Gastrocnemius medialis (tissue), 4 donors: Measurements from ENCODE around the gene CARNS1. TPM values are rescaled to one million over a fixed set of nuclear protein-coding genes. Genes with fewer than 3 reads are reported as not detected.
A peak's percentile ranks its signal among the peaks of the same experiment; 100 is the strongest.

ENCODE experiments used
- ATAC-seq, 2 donors: fragments of 150-250 bp; one replicate each; pipeline ENCODE4 v1.9.1; 2016
- DNase-seq, 2 donors: peaks; one replicate each; pipeline ENCODE4 v3.0.0-alpha.2; 2019
- H3K27ac ChIP-seq, 4 donors: fragments of 200-600 bp; sonication (generic); 1 replicate in 1 of 4; 2 replicates in 3 of 4; pipeline ENCODE4 v1.5.1; 2016 to 2018; ENCODE audit warnings: mild to moderate bottlenecking in 2 of 4, moderate library complexity in 1 of 4
- H3K27me3 ChIP-seq, 3 donors: fragments of 200-600 bp; sonication (generic) in 2 of 3; 1 replicate in 1 of 3; 2 replicates in 2 of 3; pipeline versions ENCODE4 v1.5.1 to v1.6.0; 2016 to 2019; ENCODE audit warnings: mild to moderate bottlenecking in 1 of 3, moderate library complexity in 1 of 3
- H3K36me3 ChIP-seq, 2 donors: fragments of 200-600 bp; sonication (generic) in 1 of 2; one replicate each; pipeline ENCODE4 v1.5.1; 2017 to 2018
- H3K4me1 ChIP-seq, 2 donors: fragments of 200-600 bp; sonication (generic) in 1 of 2; one replicate each; pipeline ENCODE4 v1.5.1; 2016 to 2017; ENCODE audit warnings: mild to moderate bottlenecking in 2 of 2
- H3K4me3 ChIP-seq, 4 donors: fragments of 200-600 bp; sonication (generic) in 3 of 4; 1 replicate in 1 of 4; 2 replicates in 3 of 4; pipeline ENCODE4 v1.5.1; 2016 to 2019; ENCODE audit warnings: mild to moderate bottlenecking in 2 of 4
- H3K9me3 ChIP-seq, 3 donors: fragments of 200-600 bp; sonication (generic) in 2 of 3; 1 replicate in 1 of 3; 2 replicates in 2 of 3; pipeline ENCODE4 v1.5.1; 2016 to 2019
- CTCF ChIP-seq, 5 experiments: fragments of 450-650 bp in 3 of 5; fragments of 200-600 bp in 2 of 5; sonication (generic) in 2 of 5; IDR thresholded peaks in 4 of 5; conservative IDR thresholded peaks in 1 of 5; 1 replicate in 4 of 5; 2 replicates in 1 of 5; pipeline ENCODE4 v1.5.1; 2016 to 2019; ENCODE audit warnings: antibody characterized with exemption in 5 of 5, mild to moderate bottlenecking in 3 of 5, moderate library complexity in 3 of 5
- POLR2A ChIP-seq, 2 donors: fragments of 450-650 bp; IDR thresholded peaks; one replicate each; pipeline ENCODE4 v1.6.1; 2017; ENCODE audit warnings: antibody characterized with exemption in 2 of 2, mild to moderate bottlenecking in 2 of 2, moderate library complexity in 2 of 2
- in situ Hi-C, 4 donors: fragments of 200-750 bp; cut with MboI; loops; one replicate each; pipeline versions ENCODE4 v1.15.0 to v1.8.0; 2017; ENCODE audit warnings: low sequenced_read_pairs in 4 of 4
- intact Hi-C: fragments of 100-400 bp; cut with DNase I; formaldehyde crosslinking; loops from one replicate; pipeline ENCODE4 v1.15.1; 2023; ENCODE audit warnings: low total_unique reads
- total RNA-seq, 4 donors: library from RNA; depleted of rRNA; stranded (reverse); fragments of >200 nt; gene quantifications; one replicate each; pipeline versions ENCODE4 v1.1.0 to v1.2.3, GENCODE V29; 2016

The CARNS1 gene
- total RNA-seq, 4 donors from 2014 or later, result 2.5 to 11.0 (median 4.9) TPM

GRCh38 chr11:67381244-67381972 is 34.1 kb upstream of the CARNS1 start:
- Histone ChIP-seq H3K36me3 (no peaks in the 10 kb centered on the region), H3K9me3 (no peaks in the 10 kb centered on the region), H3K4me1 (no peaks in the 10 kb centered on the region), H3K4me3 (no peak overlapping the region), H3K27me3 (peaks cover 0 to 14% (median under 1%) of the 10 kb centered on the region in 3 donors), H3K27ac (no peak overlapping the region)
- DNase-seq, result no peak
- no peak for ATAC-seq
- in situ Hi-C loops, result loop anchor here in 2 of 4 donors (5.0 to 10.0 kb wide), 2 partner anchors 117 to 119 kb away; partner anchors contain the start of gene GRK2 (in 1 of the 2)
- TF ChIP-seq POLR2A (IDR thresholded peaks at IDR 0.05), result no peak
- TF ChIP-seq CTCF (IDR thresholded peaks at IDR 0.05 in 4 of 5, conservative IDR thresholded peaks at IDR 0.05 in 1 of 5), result no peak
- intact Hi-C loops, result no loop called here

DNA sequence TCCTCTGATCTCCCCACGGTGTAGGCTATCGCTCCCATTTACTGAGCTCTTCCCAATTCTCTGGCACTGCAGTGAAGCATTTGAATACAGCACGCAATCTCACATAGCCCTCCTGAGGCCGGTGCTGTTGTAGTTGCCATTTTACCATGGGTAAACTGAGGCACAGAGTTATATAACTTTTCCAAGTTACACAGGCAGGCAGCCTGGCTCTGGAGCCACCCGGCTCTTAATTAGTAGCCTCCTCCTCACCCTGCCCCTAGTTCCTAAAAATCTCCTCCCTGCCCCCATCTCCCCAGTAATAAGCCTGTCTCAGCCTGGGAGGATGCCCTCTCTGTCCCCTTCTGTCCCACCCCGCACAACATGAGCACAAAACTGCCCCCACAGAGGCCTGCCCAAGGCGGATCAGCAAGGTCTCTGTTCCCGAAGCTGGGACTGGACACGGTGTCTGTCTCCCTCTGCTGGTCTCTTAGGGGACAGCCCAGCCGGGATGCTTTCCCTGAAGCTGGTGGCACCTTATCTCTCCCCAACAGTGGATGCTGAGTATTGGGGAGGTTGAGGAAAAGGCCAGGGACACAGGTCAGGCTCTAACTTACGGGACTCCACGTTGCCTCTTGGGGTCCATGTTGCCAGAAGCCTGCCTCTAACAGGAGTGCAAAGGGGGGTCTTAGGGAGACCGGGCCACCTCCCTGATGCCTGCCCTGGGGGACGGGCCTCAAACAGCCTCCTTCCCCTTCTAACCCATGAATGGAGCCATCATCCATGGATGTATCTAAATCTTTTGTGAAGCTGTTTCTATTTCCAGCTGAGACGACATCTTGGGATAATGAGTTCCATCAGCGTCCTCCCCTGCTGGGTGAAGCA is 33.0 kb upstream of the CARNS1 start:
- ATAC-seq, result peak; percentile 79 to 88
- Histone ChIP-seq H3K27ac (no peak overlapping the region), H3K27me3 (peaks cover 0 to 10% (median 0%) of the 10 kb centered on the region in 3 donors), H3K36me3 (no peaks in the 10 kb centered on the region), H3K4me3 (no peak overlapping the region), H3K9me3 (no peaks in the 10 kb centered on the region), H3K4me1 (no peaks in the 10 kb centered on the region)
- in situ Hi-C loops (loop anchor here in 2 of 4 donors (5.0 to 10.0 kb wide), 2 partner anchors 118 to 120 kb away; partner anchors contain the start of gene GRK2 (in 1 of the 2)), intact Hi-C loops (loop anchor here (1.0 to 2.0 kb wide), 3 partner anchors 25 to 120 kb away; no protein-coding TSS in a partner anchor)
- TF ChIP-seq CTCF (IDR thresholded peaks at IDR 0.05 in 4 of 5, conservative IDR thresholded peaks at IDR 0.05 in 1 of 5) (peak; percentile 94 to 99 (median 97)), POLR2A (IDR thresholded peaks at IDR 0.05) (no peak)
- peak; percentile 49 to 68 for DNase-seq

- Histone ChIP-seq H3K36me3 (no peaks in the 10 kb centered on the region), H3K9me3 (no peaks in the 10 kb centered on the region), H3K27ac (no peak overlapping the region), H3K27me3 (peaks cover 0 to 10% (median 0%) of the 10 kb centered on the region in 3 donors), H3K4me1 (no peaks in the 10 kb centered on the region), H3K4me3 (no peak overlapping the region)
- in situ Hi-C loops (loop anchor here in 3 of 4 donors (5.0 to 10.0 kb wide), 3 partner anchors 33 to 123 kb away; partner anchors contain the start of genes POLD4 (in 3 of the 3) and GRK2 (in 1 of the 3)), intact Hi-C loops (no loop called here)
- TF ChIP-seq CTCF (IDR thresholded peaks at IDR 0.05 in 4 of 5, conservative IDR thresholded peaks at IDR 0.05 in 1 of 5) (no peak), POLR2A (IDR thresholded peaks at IDR 0.05) (no peak)
- DNase-seq (no peak), ATAC-seq (no peak)
Observed at GRCh38 chr11:67384851-67385366, 30.6 kb upstream of the CARNS1 start.

DNA sequence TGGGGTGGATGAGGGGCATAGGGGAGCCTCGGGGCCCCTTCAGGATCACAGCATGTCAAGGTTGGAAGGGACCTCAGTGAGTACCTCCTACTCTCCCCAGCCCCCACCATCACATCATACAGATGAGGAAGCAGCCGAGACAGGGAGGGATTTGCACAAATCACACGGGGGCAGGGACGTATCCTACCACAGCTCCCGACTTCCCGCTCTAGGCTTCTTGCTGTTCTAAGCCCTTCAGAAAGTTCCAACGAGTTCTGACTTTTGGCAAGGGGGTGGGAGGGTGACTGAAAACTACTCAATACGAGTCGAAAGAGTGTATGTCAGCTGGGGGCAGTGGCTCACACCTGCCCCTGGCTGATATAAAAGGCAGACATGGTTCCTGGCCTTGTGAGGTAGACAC is 28.4 kb upstream of the CARNS1 start:
- intact Hi-C loops, result no loop called here
- H3K27ac ChIP-seq, result no peak overlapping the region
- TF ChIP-seq CTCF (IDR thresholded peaks at IDR 0.05 in 4 of 5, conservative IDR thresholded peaks at IDR 0.05 in 1 of 5) (no peak), POLR2A (IDR thresholded peaks at IDR 0.05) (no peak)
- peaks cover 0 to 10% (median 0%) of the 10 kb centered on the region in 3 donors for H3K27me3 ChIP-seq
- ATAC-seq (no peak), DNase-seq (no peak)
- in situ Hi-C loops, result loop anchor here in 3 of 4 donors (5.0 to 10.0 kb wide), 2 partner anchors 35 to 122 kb away; partner anchors contain the start of genes POLD4 (in 3 of the 3) and GRK2 (in 1 of the 3)
- H3K9me3 ChIP-seq, result no peaks in the 10 kb centered on the region
- H3K36me3 ChIP-seq, result no peaks in the 10 kb centered on the region
- H3K4me1 ChIP-seq, result peaks cover 0 to 9% of the 10 kb centered on the region in 2 donors
- no peak overlapping the region for H3K4me3 ChIP-seq
